ENCODE results near the gene TPD52L2.
"Not testable (repeated sequence)": the region's sequence is repeated elsewhere in the genome, so short reads cannot be mapped to it uniquely, and the experiment has no call there.

Gene TPD52L2

DNA sequence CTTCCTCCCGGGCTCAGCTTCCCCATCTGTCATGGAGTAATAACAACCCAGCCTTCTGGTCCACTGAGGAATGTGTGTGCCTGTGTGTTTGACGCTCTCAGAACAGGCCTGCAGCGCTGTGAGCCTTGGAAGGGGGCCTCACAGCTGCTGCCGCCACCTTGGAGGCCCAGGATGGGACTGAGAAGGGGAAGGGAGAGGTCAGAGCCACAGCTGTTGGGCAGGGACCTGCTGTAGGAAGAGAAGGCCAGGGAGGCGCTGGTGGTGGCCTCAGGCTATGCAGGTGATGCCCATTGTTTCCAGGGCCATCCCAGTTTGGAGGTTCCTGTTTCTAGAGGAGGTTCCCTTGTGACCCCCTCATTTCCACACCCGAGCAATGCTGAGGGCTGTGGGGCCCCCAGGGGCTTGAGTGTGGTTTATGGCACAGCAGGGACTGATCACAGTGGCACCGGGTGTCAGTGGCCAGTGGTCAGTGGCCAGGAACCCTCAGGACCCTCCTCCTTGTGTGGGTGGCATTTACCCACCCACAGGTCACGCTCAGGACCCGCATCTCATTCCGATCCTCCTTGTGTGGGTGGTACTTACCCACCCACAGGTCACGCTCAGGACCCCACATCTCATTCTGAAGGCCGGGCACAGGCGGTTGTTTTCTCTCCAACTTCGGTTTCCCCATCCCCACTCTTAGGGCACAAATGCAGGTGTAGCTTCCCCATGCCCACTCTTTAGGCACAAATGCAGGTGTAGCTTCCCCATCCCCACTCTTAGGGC is 14.0 kb downstream of the TPD52L2 start:
- no peak for DNase-seq (ENCODE audit: low read depth)

DNA sequence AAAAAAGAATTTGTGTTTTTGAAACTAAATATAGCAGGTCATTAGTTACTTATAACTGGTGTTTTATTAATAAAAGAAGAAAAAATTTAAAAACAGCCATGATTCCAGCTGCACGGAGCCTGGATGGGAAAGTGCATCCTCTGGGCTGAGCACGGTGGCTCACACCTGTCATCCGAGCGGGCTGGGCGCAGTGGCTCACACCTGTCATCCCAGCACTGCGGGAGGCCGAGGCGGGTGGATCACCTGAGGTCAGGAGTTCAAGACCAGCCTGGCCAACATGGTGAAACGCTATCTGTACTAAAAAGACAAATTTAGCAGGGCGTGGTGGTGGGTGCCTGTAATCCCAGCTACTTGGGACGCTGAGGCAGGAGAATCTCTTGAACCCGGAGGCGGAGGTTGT is 15.8 kb downstream of the TPD52L2 start:
- DNase-seq (ENCODE audit: low read depth): not testable (repeated sequence)

DNA sequence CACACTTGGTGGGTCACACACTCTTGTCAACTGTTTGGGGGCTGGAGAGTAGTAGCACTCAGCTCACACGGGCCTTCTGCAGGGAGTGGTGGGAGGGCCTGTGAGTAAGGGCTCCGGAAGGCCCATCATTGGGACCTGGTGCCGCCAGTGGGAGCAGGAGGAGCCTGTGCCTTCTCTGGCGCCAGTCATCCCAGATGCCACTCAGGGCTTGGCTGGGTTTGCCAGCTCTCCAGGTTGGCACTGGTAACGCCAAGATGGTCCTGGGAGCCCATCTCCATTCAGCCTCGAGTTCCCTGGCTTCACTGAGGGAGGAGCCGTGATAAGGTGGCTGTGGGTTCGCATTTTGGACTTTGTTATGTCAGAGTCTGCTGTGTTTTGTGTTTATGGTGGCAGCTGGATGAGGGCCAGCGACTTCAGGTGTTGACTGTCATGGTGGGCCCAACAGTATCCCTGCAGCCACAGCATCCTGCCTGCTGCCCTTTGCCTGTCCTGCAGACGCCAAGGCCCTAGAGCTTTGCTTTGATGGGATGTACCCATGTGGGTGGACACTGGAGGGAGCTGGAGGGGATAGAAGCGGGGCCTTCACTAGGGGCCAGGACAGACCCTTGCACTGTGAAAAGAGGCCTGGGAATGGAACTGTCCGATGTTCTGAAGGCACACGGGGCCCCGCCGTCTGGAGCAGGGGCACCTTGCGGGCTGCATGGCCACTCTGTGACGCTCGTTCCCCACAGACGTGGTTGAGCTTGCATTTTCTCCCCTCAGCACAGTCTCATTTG is 16.6 kb downstream of the TPD52L2 start:
- no peak for DNase-seq (ENCODE audit: low read depth)

DNA sequence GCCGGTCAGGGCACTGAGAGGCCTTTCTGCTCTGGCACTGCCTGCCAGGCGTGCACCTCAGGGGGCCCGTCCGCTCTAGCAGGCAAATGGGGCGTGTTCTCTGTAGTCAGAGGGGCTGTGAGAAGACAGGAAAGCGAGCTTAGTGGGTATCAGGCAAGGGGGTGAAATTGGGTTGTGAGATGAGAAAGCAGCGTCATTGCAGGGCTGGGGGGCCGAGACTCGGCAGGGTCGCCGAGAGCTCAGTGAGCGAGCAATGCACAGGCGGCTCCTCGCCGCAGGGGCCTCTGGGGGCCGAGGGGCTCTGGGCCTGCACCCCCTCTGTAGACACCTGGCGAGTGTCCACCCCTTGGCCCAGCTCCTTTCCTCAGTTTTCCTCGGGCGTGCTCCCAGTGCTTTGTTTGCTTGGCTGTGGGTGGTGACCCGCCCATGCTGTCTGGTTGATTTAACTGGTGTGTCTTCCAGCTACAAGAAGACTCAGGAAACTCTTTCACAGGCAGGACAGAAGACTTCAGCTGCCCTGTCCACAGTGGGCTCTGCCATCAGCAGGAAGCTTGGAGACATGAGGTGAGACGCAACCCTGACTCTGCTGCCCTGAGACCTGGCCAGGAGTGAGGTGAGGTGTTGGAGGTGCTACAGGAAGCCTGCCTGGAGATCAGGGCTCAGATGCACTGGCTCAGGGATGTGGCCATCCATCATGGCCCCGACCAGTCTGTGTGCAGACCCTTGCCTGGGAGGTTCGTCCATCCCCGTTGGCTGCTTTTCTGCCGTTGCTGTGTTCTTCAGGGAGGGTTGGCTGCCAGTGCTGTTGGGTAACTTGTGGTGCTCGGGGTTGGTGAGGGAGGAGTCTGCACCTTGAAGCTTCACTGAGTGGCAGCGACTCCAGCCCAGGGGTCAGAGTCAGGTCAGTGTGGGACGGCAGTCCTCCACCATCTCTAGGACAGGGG is 17.5 kb downstream of the TPD52L2 start:
- no peak for DNase-seq (ENCODE audit: low read depth)

DNA sequence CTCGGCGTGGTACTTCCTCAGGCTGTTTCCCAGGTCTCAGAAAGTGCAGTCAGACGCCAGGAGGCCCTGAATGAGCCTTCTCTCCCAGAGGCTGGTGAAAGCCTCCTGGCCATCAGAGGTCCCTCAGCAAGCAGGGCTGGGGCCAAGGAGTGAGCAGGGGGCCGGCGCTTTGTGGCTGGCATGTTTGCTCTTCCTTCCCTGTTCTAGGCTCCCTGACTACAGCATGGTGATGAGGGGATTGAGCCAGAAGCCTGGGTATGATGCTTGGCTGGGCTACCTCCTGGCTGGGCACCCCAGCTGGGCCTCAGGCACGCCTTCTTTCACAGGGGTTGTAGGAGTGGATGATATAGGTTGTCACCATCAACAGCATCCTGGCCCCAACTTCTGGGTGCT is 18.1 kb downstream of the TPD52L2 start:
- DNase-seq (ENCODE audit: low read depth): no peak

DNA sequence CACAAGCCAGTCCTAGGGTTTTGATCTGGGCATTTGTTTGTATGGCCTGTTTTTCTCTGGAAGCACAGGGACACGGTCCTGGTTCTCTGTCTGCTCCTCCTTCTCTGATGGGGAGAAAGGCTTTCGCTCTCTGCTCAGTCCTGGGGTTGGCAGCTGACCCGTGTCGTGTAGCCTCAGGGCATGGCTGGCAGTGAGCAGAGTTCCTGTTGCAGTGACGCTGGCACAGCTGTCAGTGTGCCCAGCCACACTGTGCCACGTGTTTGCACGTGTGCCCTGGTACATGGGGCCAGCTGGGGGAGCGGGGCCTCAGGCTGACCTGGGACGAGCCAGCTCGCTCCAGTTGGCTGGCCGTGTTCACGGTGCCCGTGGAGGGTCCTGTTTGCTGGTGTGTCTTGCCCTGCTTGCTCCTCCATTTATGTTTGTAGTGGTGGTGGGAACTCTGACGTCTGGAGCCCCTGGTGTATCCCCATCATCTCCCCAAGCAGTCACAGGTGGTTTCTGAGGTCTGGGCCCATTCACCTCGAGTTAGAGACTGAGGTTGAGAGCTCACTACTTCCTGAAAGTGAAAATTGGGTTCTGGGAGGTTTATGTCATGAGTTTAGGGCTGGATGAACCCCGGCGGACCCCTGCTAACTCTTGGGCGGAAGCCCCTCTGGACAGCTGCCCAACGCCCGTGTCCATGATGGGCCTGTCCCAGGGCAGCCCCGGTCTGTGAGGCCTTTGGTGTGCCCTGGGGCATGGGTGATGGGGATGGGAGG is 19.6 kb downstream of the TPD52L2 start:
- no peak for DNase-seq (ENCODE audit: low read depth)

DNA sequence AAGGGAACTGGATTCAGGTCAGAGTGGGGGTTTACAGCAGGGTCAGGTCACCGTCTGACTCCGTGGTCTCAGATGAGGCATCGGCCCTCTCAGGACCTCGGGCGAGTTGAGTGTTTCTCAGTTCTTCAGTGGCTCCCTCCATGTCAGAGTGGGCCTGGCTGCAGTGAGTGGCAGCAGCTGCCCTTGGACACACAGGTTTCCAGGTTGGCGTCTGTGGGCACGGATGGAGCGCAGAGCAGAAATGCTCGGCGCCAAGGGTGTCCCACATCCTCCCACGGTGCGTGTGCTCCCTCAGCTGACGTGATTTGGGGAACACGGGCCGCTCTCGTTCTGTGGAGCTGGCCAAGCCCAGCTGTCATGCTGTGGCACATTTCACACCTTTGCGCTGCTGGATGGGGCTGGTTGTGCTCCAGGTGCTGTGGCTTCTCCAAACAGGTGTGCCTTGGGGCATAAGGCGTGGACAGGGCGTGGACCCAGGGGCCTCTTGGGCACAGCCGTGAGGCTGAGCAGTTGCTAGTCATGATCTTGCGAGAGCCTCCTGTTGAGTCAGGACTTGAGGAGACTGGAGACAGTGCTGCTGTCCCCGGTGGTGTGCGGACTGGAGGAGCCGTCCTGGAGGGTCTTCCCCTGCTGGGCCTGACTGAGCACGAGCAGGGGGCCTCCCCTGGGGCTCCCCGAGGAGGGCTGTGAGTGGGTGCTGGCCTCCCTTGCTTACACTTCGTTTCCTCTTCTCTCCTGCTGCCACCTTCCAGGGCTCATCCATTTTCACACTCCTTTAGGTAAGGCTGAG is 20.4 kb downstream of the TPD52L2 start:
- DNase-seq (ENCODE audit: low read depth): no peak

DNA sequence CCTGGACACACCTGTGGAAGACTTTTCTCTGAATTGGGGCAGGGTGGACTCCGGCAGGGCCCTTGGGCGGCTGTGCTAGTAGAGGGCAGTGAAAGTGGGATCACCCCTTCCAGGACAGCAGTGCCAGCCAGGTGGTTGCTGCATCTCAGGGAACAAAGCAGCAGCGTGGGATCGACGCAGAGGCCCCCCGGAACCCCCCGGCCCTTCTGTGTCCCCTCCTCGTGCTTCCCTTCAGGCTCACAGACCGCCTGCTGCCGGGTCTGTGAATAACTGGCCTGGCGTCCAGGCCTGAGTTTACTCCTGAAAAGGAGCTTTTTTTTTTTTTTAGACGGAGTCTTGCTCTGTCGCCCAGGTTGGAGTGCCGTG is 21.0 kb downstream of the TPD52L2 start:
- no peak for DNase-seq (ENCODE audit: low read depth)

DNA sequence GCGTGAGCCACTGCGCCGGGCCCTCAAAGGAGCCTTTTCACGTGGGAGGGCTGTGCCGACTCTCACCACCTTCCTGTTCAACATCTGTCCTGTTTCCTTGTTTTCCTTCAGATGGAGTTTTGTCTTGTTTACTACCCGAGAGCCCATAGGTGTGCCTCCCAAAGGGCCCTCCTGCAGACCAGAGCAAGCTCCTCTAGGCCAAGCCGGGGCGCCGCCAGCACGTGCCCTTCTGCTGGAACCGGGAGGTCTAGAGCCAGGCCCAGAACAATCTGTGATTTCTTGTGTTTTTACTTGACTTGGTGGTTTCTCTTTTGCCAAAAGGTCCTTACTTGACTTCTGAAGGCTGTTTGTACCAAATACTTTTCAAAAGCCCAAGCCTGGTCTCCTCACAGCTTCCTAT is 21.9 kb downstream of the TPD52L2 start:
- no peak for DNase-seq (ENCODE audit: low read depth)

DNA sequence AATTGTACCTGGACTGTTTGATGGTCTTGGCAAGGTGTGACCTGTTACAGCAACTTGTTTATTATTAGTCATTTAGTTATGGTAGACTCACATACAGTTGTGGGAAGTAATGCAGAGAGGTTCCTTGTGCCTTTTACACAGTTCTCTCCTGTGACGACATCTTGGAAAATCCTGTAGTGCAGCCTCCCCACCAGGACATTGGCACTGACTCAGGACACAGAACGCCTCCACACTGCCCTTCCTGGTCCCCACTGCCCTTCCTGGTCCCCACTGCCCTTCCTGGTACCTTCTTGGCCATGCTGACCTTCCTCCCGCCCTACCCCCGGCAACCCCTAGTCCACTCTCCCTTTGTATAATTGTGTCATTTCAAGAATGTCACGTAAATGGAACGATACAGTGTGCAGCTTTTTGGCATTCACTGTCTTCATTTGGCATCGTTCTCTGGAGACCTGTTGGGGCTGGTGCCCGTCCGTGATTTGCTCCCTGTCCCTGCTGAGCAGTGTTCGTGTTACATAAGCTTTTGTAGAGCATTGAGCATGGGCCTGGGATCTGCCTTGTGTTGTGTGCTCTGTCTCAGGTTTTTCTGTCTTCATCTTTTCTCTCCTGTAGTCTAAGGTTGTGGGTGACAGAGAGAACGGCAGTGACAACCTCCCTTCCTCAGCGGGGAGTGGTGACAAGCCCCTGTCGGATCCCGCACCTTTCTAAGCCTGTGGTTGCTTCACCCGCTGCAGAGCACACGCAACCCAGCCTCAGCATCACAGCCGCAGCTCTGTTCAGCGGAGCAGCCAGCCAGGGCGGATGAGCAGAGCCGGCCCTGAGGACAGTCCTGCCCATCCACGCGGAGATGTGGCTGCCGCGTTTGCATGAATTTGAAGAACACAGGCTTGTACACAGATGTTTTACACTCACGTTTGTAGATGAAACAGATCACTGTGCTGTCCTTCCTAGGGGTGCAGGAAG is 24.5 kb downstream of the TPD52L2 start:
- DNase-seq (ENCODE audit: low read depth): no peak

DNA sequence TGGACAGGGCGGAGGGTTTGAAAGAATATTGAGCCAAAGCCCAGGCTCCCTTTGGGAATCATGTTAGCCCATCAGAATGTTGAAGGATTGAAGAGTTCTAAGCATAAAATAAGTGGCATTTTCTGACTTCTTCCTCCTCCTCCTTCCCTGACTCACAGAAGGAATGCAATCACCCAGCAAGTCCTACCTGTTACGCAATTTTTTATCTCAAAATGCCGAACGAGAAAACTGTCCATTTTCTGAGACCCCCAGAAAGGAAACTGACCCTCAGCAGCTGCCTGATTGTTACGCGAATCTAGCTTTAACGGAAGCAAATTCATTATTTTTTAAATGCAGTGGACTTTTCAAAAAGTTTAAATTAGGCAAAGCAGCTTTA is 25.1 kb downstream of the TPD52L2 start:
- no peak for DNase-seq (ENCODE audit: low read depth)

DNA sequence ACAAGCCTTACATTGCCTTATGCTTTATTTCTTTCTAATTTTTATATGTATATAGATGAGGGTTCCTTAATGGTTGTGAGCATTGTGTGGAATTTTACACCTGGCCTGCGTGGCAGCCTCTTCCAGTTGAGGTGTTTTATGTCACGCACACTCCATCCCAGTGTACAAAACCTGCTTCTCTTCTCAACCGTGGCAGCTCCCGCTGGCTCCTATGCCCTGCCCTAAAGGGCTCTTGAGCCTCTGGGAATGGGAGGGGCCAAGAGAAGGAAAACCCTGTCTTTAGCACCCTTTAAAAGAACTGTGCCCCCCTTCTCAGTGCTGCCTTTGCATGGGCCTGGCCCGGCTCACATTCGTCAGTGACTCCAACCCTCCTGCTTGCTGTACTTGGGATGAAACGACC is 25.5 kb downstream of the TPD52L2 start:
- no peak for DNase-seq (ENCODE audit: low read depth)

DNA sequence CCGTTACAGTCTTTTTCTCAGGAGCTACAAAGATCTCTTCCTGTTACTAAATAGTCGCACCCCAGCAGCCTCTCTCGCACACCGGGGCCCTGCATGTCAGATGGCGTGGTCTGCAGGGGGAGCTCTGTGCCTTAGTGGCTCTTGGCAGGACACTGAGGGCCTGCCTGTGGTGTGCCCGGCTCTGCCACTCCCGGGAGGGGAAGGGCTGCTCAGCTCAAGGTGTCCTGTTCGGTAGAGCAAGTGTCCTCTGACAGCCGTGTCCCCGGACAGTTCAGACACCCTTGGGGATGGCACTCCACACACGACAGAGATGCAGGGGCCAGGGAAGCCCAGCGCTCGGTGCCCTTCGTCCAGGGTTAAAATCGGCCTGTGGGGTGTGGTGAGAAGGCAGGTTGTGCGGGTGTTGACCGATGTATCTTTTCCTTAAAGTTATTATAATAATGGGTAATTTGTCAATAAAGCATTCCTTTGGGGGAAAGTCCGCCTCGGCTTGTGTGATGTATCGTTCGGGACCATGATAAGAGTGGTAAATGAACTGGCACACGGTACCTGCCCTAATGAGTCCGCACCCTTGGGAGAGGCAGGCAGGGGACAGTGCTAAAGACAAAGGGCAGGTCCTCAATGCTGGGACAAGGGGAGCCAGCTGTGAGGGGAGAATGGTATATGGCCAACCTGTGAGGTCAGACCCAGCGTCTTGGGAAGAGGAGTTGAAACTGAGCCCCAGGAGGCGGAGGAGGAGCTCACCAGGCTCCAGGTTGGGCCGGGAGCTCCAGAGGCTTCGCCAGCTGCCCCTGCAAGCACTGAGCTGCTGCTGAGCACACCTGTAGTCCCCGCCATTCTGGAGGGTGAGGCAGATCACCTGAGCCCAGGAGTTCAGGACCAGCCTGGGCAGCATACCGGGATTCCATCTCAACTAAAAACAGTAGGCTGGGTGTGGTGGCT is 26.3 kb downstream of the TPD52L2 start:
- DNase-seq (ENCODE audit: low read depth): no peak

DNA sequence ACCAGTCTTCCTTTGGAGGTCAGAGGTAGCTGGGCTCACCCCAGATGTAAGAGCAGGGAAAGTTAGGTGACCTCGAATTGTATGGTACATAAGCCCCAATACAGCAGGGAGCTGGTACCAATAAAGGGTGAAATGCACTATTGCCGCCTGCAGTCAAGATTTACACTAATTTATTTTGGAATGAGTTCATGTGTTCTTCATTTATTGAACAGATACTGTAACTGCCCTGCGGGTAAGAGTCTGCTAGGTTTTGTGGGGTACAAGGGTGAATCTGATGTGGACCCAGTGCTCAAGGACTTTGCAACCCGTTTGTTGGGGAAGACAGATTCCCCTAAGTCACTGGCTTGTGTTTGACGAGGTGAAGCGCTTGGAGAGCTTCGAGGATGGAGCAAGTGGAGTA is 27.3 kb downstream of the TPD52L2 start:
- no peak for DNase-seq (ENCODE audit: low read depth)

DNA sequence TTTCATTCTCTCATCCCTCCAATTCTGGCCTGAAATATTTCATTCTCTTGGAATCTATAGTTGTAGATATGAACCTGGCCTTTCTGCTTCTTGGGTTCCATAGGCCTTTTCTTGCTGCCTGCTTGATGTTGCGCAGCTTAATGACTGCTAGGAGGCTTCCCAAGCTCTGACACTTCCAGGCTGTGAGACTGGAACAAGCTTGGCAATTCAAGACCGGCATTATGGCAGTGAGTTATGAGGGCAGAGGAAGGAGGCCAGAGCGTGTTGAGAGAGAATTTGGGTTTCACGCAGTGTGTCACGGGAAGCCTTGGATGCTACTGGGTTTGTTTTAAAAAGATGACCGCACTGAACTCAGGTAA is 28.9 kb downstream of the TPD52L2 start:
- no peak for DNase-seq (ENCODE audit: low read depth)

DNA sequence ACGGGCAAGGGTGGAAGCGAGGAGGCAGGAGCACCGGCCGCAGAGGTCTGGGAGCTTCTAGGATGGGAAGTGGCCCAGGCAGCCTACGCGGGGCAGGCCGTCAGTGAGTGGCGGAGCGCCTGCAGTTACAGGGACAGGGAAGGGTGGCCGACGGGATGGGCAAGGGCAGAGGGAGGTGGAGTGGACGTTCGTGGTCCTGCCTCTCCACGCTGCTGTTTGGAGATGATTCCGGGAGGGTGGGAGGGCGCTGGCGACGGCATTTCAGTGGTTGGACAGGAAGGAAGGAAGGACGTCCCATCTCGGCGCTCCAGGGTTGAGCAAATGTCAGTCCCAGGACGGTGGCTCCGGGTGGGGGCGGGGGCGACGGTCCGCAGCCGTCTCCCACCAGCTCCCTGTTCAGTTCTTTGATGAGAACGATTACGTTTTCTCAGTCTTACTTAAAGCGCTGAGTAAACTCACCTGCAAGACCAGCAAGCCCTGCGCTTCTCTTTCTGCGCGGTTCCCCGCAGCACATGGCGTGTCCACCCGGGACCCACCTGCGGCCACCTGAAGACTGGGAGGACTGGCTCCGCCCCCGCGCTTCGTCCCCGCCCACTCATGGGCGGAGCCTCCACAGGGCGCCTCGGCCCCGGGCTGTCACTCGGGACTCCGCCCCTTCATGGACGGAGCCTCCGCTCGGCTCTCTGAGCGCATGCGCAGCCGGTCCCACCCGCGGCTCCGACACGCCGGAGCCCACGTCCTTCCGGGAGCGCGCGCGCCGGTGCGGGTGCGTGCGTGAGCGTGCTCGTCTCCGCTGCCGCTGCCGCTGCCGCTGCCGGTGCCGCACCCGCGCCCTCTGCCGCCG is 29.5 kb downstream of the TPD52L2 start, which contains the start of gene DNAJC5:
TSS of gene DNAJC5 (plus strand) at position 769 of the 844 bp plus-strand sequence. CDS start 33,220 bp downstream, outside the sequence.
- peak; percentile 93 for DNase-seq (ENCODE audit: low read depth)

DNA sequence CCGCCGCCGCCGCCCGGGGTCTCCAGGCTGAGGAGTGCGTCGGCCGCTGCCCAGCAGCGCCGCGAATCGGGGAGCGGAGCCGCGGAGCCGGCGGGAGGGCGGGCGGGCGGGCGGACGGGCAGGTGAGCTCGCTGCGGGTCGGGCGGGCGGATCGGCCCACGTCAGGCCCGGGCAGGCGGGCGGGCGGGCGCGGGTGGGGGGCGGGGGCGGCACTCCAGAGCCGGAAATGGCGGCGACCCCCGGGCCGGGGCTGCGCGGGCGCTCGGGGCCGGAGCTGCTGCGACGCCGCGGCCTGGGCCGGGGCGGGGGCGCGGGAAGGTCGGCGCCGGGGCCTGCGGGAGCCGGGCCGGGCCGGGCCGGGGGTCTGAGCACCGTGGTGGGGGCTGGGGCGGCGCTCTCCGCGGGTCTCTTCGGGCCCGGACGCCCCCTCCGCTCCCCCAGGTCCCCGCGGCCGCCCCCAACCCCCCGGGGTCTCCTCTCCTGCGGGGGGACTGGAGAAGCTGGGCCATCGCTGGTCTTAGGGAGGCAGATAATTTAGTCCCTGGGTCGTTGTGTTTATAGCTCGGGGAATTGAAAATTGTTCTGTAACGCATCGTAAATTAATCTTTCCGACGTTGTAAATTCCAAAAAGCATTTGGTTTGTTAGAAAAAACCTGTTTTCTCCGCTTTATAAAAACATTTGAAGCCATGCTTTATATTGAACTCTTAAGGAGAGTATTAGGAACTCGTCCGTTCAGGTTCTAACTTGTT is 30.3 kb downstream of the TPD52L2 start:
- DNase-seq (ENCODE audit: low read depth): no peak

Data from activated gamma-delta T cell treated with anti-CD3 and anti-CD28 coated beads, Interleukin-2, amount 50 U/mL, for 16 hours (primary cell).